ENCODE results near the gene PRR33. TPM values are rescaled to one million over a fixed set of nuclear protein-coding genes. Genes with fewer than 3 reads are reported as not detected.

The PRR33 gene
- total RNA-seq, 1 experiment from 2014 or later: not detected

DNA sequence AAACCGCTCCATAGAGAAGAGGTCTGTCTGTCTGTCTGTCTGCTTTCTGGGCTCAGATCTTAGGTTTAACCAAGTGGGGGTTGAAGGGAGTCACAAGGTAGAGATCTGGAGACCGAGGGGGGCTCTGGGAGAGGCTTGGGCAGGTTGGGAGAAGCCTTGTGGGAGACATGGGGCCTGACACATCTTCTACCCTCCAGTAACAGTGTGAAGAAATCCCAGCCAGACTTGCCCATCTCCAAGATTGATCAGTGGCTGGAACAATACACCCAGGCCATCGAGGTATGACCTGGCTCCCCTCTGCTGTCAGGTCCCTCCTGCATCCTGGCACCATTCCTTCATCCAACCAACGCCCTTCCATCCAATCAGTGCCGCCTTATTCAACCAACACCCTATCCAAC is 7.4 kb downstream of the PRR33 start:
- H3K9ac ChIP-seq (ENCODE audit: low read length): no peak overlapping the region
- ChIA-PET POLR2A (ENCODE audit: unreplicated experiment) (no interaction called here), CTCF (interaction anchor here (0.6 kb wide), 1 partner anchor 51 kb away, joined by 4 read pairs; no protein-coding TSS in a partner anchor)
- no peak overlapping the region for H2AFZ ChIP-seq (ENCODE audit: low read length)
- H3K27ac ChIP-seq (ENCODE audit: low read length): no peak overlapping the region
- H3K9me2 ChIP-seq (replicated peaks; ENCODE audit: low read length): no peaks in the 10 kb centered on the region
- no TSS peak for BruUV-seq (replicated peaks)
- H3F3A ChIP-seq (ENCODE audit: low read length, unreplicated experiment): no peaks in the 10 kb centered on the region
- H3K27me3 ChIP-seq (ENCODE audit: low read length): no peaks in the 10 kb centered on the region; the same call in 1 of the 2 replicates
- no peaks in the 10 kb centered on the region for H3K79me2 ChIP-seq (ENCODE audit: low read length)
- no peaks in the 10 kb centered on the region for H3K9me3 ChIP-seq (ENCODE audit: low read length)
- H3K4me3 ChIP-seq (ENCODE audit: low read length): no peak overlapping the region
- H3K4me2 ChIP-seq (ENCODE audit: low read length): no peak overlapping the region
- TF ChIP-seq CTCF (conservative IDR thresholded peaks at IDR 0.05; ENCODE audit: low read depth, low read length) (no peak), EZH2 (IDR thresholded peaks at IDR 0.05; ENCODE audit: low read length, unreplicated experiment) (no peak), EZH2phosphoT487 (IDR thresholded peaks at IDR 0.05; ENCODE audit: borderline replicate concordance, low read length) (no peak)
- intact Hi-C loops (cut with micrococcal nuclease): no loop called here
- no peaks in the 10 kb centered on the region for H4K20me1 ChIP-seq (ENCODE audit: low read length)
- no peak for DNase-seq
- no peaks in the 10 kb centered on the region for H3K36me3 ChIP-seq (ENCODE audit: low read depth, low read length)
- no peaks in the 10 kb centered on the region for H3K4me1 ChIP-seq (ENCODE audit: insufficient read depth, low read length)
- ATAC-seq: no peak

DNA sequence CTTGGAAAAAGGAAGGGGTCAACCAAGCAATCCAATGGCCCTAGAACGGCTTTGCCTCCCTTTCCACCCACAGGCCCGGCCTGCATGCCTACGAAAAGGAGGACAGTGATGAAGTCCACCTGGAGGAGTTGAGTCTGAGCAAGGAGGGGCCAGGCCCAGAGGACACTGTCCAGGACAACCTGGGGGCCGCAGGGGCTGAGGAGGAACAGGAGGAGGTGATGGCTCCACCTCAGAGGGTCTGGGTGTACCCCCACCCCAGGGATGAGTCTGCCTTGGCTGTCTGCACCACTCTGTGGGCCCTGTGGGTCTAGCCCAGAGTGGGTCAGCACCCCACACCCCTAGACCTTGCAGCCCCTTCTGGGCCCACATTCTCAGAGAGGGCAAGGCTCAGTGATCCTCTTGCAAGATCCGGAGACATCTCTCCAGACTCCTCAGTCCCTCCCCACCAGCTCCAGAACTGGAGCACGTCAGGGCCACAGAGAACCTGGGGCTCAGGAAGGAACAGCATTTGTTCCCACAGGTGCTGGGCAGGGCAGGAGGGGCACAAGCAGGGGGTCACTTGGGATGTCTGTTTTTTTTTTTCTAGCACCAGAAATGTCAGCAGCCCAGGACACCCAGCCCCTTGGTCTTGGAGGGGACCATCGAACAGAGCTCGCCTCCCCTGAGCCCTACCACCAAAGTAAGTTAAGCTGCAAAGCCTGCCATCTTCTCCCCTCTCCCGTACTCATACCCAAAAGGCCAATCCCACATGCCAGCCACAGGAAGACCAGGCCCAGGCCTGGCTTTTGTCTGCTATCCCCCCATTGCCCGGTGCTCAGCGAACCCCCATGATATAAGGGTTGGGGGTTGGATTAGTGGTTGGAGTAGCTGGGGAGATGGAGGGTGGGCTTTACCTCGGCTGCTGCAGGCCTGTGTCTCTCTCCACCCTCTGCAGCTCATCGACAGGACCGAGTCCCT is 8.1 kb downstream of the PRR33 start:
- ChIA-PET CTCF (interaction anchor here (0.6 to 1.3 kb wide), 2 partner anchors 51 to 190 kb away, joined by 4 to 11 read pairs; no protein-coding TSS in a partner anchor), POLR2A (ENCODE audit: unreplicated experiment) (no interaction called here)
- Histone ChIP-seq H3K36me3 (ENCODE audit: low read depth, low read length) (no peaks in the 10 kb centered on the region), H3K4me2 (ENCODE audit: low read length) (no peak overlapping the region), H3K27me3 (ENCODE audit: low read length) (no peaks in the 10 kb centered on the region; the same call in 1 of the 2 replicates), H3K9me3 (ENCODE audit: low read length) (no peaks in the 10 kb centered on the region), H3K9me2 (replicated peaks; ENCODE audit: low read length) (no peaks in the 10 kb centered on the region), H3K9ac (ENCODE audit: low read length) (no peak overlapping the region), H2AFZ (ENCODE audit: low read length) (no peak overlapping the region), H4K20me1 (ENCODE audit: low read length) (no peaks in the 10 kb centered on the region), H3K4me1 (ENCODE audit: insufficient read depth, low read length) (no peaks in the 10 kb centered on the region), H3K4me3 (ENCODE audit: low read length) (no peak overlapping the region), H3F3A (ENCODE audit: low read length, unreplicated experiment) (no peaks in the 10 kb centered on the region), H3K79me2 (ENCODE audit: low read length) (no peaks in the 10 kb centered on the region), H3K27ac (ENCODE audit: low read length) (no peak overlapping the region)
- no peak for TF ChIP-seq EZH2 (IDR thresholded peaks at IDR 0.05; ENCODE audit: low read length, unreplicated experiment)
- BruUV-seq (replicated peaks): no TSS peak
- ATAC-seq: no peak
- intact Hi-C loops (cut with micrococcal nuclease): no loop called here
- no peak for DNase-seq

DNA sequence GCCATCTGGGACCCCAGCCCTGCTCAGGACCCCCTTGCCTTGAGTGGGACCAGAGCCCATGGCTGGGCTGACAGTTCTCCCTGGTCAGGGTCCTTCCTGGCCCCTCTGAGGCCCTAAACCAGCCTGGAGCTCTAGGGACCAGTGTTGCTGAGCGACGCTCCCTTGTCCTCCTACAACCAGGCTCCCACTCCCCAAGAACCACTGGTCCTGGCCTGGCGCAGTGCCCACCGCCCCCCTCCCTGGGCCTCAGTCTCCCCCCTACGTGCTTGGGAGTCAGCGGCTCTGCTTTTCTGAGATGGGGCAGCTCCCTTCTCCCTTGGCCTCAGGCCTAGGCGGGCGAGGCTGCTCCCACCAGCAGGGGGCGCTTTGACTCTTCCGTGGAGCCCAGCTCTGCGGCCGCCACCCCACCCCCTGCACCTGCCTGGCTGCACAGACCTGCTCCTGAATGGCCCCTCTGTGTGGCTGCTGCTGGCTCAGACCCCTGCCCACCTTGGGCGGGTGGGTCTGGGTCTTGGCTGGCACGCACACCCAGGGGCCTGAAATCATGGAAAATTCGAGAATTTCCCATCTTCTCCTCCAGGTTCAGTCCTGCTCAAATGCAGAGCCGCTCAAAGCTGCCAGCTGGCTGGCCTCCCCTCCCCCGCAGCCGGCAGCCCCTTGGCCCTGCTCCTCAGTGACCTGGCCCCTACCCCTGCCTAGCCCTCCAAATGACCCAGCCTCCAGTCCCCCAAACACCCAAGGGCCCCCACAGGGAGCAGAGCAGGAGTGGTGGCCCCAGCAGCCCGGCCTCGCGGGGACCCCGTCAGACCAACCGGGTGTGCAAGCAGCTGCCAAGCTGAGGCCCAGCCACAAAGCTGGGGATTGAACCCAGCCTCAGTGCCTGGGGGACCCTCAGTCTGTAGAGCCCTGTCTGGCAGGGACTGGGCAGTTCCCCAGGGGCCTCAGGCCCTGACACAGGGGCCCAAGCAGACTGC is 9.1 kb downstream of the PRR33 start:
- Histone ChIP-seq H3K27ac (ENCODE audit: low read length) (no peak overlapping the region), H3K4me2 (ENCODE audit: low read length) (no peak overlapping the region), H3K9ac (ENCODE audit: low read length) (no peak overlapping the region), H3K4me3 (ENCODE audit: low read length) (no peak overlapping the region), H3F3A (ENCODE audit: low read length, unreplicated experiment) (no peaks in the 10 kb centered on the region), H3K9me2 (replicated peaks; ENCODE audit: low read length) (no peaks in the 10 kb centered on the region), H3K27me3 (ENCODE audit: low read length) (no peaks in the 10 kb centered on the region; the same call in 1 of the 2 replicates), H4K20me1 (ENCODE audit: low read length) (no peaks in the 10 kb centered on the region), H3K36me3 (ENCODE audit: low read depth, low read length) (no peaks in the 10 kb centered on the region), H2AFZ (ENCODE audit: low read length) (no peak overlapping the region), H3K79me2 (ENCODE audit: low read length) (no peaks in the 10 kb centered on the region), H3K4me1 (ENCODE audit: insufficient read depth, low read length) (no peaks in the 10 kb centered on the region), H3K9me3 (ENCODE audit: low read length) (no peaks in the 10 kb centered on the region)
- intact Hi-C loops (cut with micrococcal nuclease): no loop called here
- CTCF ChIA-PET: interaction anchor here (0.6 to 1.3 kb wide), 10 partner anchors 23 to 272 kb away, joined by 3 to 28 read pairs (median 4); no protein-coding TSS in a partner anchor
- POLR2A ChIA-PET (ENCODE audit: unreplicated experiment): interaction anchor here (0.7 kb wide), 1 partner anchor 90 kb away, joined by 4 read pairs; no protein-coding TSS in a partner anchor
- no TSS peak for BruUV-seq (replicated peaks)
- TF ChIP-seq EZH2 (IDR thresholded peaks at IDR 0.05; ENCODE audit: low read length, unreplicated experiment): no peak
- TF ChIP-seq CTCF (conservative IDR thresholded peaks at IDR 0.05; ENCODE audit: low read depth, low read length): peak; percentile 83
- no peak for TF ChIP-seq EZH2phosphoT487 (IDR thresholded peaks at IDR 0.05; ENCODE audit: borderline replicate concordance, low read length)
- ATAC-seq (peak; percentile 96), DNase-seq (peak; percentile 77)
